Parathyroid adenoma (tissue), 2 donors: ENCODE data around the gene TMEM14B.

Source experiments
- H2AFZ ChIP-seq: fragments of 300-600 bp; sonication (generic); one replicate; pipeline ENCODE4 v1.7.0; 2017; ENCODE audit warnings: antibody characterized with exemption, mild to moderate bottlenecking
- H3K27ac ChIP-seq: fragments of 300-600 bp; sonication (generic); one replicate; pipeline ENCODE4 v1.7.0; 2017
- H3K27me3 ChIP-seq: fragments of 300-600 bp; sonication (generic); one replicate; pipeline ENCODE4 v1.7.0; 2017; ENCODE audit warnings: low read length; ENCODE audit not compliant: control insufficient read depth, insufficient read depth
- H3K36me3 ChIP-seq: fragments of 300-600 bp; sonication (generic); one replicate; pipeline ENCODE4 v1.7.0; 2017; ENCODE audit warnings: low read length; ENCODE audit not compliant: control insufficient read depth, insufficient read depth
- H3K4me1 ChIP-seq: fragments of 300-600 bp; sonication (generic); one replicate; pipeline ENCODE4 v1.7.0; 2017; ENCODE audit warnings: control low read depth
- H3K4me2 ChIP-seq: fragments of 300-600 bp; sonication (generic); one replicate; pipeline ENCODE4 v1.7.0; 2017; ENCODE audit warnings: low read length
- H3K4me3 ChIP-seq: fragments of 300-600 bp; sonication (generic); one replicate; pipeline ENCODE4 v1.7.0; 2017; ENCODE audit warnings: low read depth, low read length
- H3K79me2 ChIP-seq: fragments of 300-600 bp; sonication (generic); one replicate; pipeline ENCODE4 v1.7.0; 2017; ENCODE audit warnings: control low read depth
- H3K9ac ChIP-seq: fragments of 300-600 bp; sonication (generic); one replicate; pipeline ENCODE4 v1.7.0; 2017; ENCODE audit warnings: mild to moderate bottlenecking
- H3K9me3 ChIP-seq: fragments of 300-600 bp; sonication (generic); one replicate; pipeline ENCODE4 v1.7.0; 2017; ENCODE audit warnings: low read length; ENCODE audit not compliant: control insufficient read depth
- CTCF ChIP-seq: fragments of 300-600 bp; sonication (generic); IDR thresholded peaks from one replicate; pipeline ENCODE4 v1.7.0; 2017; ENCODE audit warnings: antibody characterized with exemption, mild to moderate bottlenecking
- donor health status: primary hyperparathyroidism.

Gene TMEM14B

DNA sequence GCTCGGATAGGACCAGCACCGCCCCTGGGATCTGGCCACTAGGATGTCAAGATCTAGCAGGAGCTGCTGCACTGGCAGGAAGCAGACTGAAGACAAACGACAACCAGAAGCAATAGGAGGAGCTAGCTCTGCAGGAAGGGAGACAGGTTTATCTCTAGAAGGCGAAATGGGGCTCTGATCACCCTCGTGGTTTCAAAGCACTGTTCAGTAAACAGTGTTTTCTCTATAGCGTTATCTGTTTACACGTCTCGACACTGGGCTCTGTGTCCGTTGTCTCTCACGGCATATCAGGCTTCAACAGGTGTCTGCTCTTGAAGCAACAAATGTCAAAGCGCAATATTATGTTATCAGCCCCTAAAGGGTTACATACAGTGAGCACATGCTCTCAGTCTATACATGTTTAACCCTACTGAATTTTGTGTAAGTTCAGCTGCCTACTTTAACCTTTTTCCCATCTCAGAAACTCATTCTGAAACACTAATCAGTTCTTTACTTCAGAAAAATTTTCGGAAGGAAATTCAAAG is 23.8 kb downstream of the TMEM14B start:
- Histone ChIP-seq H3K36me3 (no peaks in the 10 kb centered on the region), H3K4me3 (no peak overlapping the region), H3K9me3 (no peaks in the 10 kb centered on the region), H3K79me2 (no peaks in the 10 kb centered on the region), H2AFZ (no peak overlapping the region), H3K9ac (no peak overlapping the region), H3K27ac (no peak overlapping the region), H3K4me2 (no peak overlapping the region), H3K27me3 (no peaks in the 10 kb centered on the region), H3K4me1 (no peaks in the 10 kb centered on the region)
- no peak for TF ChIP-seq CTCF

DNA sequence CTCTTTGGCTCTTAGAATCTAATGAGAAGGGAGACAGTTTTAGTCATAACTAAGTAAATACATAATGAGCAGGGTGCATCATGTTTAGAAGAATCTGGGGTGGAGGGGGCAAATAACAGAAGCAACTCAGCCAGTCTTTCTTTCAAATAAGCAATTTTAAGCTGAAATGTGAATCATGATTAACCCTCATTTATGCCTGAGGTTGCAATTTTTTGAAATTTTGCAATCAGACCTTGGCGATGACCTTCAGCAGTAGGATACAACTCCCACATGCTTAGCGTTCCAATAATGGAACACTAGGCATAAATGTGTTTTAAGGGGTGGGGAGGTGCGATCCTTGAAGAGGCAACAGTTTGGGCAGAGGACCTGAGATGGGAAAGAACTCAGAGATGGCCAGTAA is 30.6 kb downstream of the TMEM14B start:
- Histone ChIP-seq H3K4me3 (no peak overlapping the region), H3K4me2 (no peak overlapping the region), H3K79me2 (peaks cover 2% of the 10 kb centered on the region), H3K9me3 (no peaks in the 10 kb centered on the region), H3K4me1 (no peaks in the 10 kb centered on the region), H2AFZ (no peak overlapping the region), H3K36me3 (no peaks in the 10 kb centered on the region), H3K9ac (no peak overlapping the region), H3K27ac (no peak overlapping the region), H3K27me3 (no peaks in the 10 kb centered on the region)
- TF ChIP-seq CTCF, result no peak

DNA sequence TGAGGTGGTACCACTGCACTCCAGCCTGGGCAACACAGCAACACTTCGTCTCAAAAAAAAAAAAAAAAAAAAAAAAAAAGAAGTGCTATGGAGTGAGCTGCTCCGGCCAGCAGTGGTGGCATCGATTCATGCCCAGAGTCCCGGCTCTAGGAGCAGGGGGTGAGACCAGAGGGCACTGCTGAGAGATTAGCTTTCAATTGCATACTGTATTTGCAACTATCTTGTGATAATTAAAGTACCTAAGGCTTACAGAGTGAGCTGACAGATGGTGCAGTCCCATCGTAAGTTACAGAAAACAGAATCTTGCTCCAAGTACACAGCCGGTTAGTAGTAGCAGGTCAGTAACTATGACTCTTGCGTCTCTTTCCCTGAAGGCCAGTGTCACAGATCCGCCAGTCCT is 31.5 kb downstream of the TMEM14B start:
- Histone ChIP-seq H3K79me2 (peaks cover 2% of the 10 kb centered on the region), H3K27ac (no peak overlapping the region), H3K4me1 (no peaks in the 10 kb centered on the region), H2AFZ (no peak overlapping the region), H3K27me3 (no peaks in the 10 kb centered on the region), H3K4me2 (no peak overlapping the region), H3K9me3 (no peaks in the 10 kb centered on the region), H3K9ac (no peak overlapping the region), H3K36me3 (no peaks in the 10 kb centered on the region), H3K4me3 (no peak overlapping the region)
- no peak for TF ChIP-seq CTCF

- Histone ChIP-seq H3K4me1 (no peaks in the 10 kb centered on the region), H3K9me3 (no peaks in the 10 kb centered on the region), H3K27ac (no peak overlapping the region), H3K36me3 (no peaks in the 10 kb centered on the region), H3K9ac (no peak overlapping the region), H3K79me2 (no peaks in the 10 kb centered on the region), H3K4me3 (no peak overlapping the region), H3K4me2 (no peak overlapping the region), H2AFZ (no peak overlapping the region), H3K27me3 (no peaks in the 10 kb centered on the region)
- TF ChIP-seq CTCF, result no peak
These were observed 44.1 kb downstream of the TMEM14B start for GRCh38 chr6:10791673-10792072.

- Histone ChIP-seq H2AFZ (no peak overlapping the region), H3K27ac (no peak overlapping the region), H3K27me3 (no peaks in the 10 kb centered on the region), H3K9me3 (no peaks in the 10 kb centered on the region), H3K4me3 (no peak overlapping the region), H3K79me2 (no peaks in the 10 kb centered on the region), H3K4me1 (no peaks in the 10 kb centered on the region), H3K36me3 (no peaks in the 10 kb centered on the region), H3K4me2 (no peak overlapping the region), H3K9ac (no peak overlapping the region)
- no peak for TF ChIP-seq CTCF
These were observed 44.5 kb downstream of the TMEM14B start for GRCh38 chr6:10792101-10792500.
